ENCODE data around the gene SLC5A5. TPM values are rescaled to one million over a fixed set of nuclear protein-coding genes. Genes with fewer than 3 reads are reported as not detected.

The SLC5A5 gene
- total RNA-seq, 2 donors from 2014 or later: 1.2 TPM; not detected in 1

DNA sequence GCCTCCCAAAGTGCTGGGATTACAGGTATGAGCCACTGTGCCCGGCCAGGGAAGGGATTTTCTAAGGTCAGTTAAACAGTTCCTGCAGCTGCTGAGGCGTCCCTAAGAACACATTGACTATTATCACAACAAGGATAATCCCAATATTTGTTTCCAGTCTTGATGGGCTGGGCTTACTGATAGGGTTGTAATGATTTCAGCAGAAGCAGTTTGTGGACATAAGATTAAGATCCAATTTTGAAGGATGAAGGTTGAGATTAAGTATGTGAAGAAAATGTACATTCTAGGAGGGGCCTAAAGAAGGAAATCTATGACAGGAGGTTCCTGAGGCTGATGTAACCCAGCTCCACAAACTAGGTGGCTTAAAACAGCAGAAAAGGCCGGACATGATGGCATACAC is 50.4 kb downstream of the SLC5A5 start:
- Histone ChIP-seq H3K27ac (no peak overlapping the region), H3K9me3 (no peaks in the 10 kb centered on the region), H3K4me3 (no peak overlapping the region), H3K36me3 (no peaks in the 10 kb centered on the region), H3K27me3 (replicated peaks; ENCODE audit: insufficient read depth) (no peaks in the 10 kb centered on the region), H3K4me1 (replicated peaks) (no peaks in the 10 kb centered on the region)
- WGBS: 60% methylated on average over 3 of the region's 3 CpGs
- intact Hi-C loops (cut with DNase I): no loop called here
- TF ChIP-seq POLR2A (IDR thresholded peaks at IDR 0.05): no peak
- TF ChIP-seq, protein P1, sequence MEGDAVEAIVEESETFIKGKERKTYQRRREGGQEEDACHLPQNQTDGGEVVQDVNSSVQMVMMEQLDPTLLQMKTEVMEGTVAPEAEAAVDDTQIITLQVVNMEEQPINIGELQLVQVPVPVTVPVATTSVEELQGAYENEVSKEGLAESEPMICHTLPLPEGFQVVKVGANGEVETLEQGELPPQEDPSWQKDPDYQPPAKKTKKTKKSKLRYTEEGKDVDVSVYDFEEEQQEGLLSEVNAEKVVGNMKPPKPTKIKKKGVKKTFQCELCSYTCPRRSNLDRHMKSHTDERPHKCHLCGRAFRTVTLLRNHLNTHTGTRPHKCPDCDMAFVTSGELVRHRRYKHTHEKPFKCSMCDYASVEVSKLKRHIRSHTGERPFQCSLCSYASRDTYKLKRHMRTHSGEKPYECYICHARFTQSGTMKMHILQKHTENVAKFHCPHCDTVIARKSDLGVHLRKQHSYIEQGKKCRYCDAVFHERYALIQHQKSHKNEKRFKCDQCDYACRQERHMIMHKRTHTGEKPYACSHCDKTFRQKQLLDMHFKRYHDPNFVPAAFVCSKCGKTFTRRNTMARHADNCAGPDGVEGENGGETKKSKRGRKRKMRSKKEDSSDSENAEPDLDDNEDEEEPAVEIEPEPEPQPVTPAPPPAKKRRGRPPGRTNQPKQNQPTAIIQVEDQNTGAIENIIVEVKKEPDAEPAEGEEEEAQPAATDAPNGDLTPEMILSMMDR (IDR thresholded peaks at IDR 0.05): no peak
- TF ChIP-seq POLR2AphosphoS5 (IDR thresholded peaks at IDR 0.05): no peak
- DNase-seq (ENCODE audit: low spot score): no peak

DNA sequence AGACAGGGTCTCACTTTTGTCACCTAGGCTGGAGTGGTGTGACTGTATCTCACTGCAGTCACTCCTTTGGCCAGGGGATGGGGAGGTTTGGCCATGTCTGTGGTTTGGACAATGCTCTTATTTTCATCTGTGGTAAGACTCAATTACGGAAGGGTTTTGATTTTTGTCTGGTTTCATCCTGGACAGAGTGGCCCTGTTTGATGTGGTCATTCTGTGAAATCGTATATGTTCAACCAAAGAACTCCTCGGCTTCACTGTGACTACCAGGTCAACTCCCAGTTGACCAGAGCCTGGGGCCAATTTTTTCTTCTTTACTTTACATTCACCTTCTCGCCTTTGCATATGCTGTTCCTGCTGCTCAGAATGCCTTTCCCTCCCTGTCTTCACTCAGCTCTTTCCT is 54.3 kb downstream of the SLC5A5 start:
- Histone ChIP-seq H3K36me3 (no peaks in the 10 kb centered on the region), H3K4me1 (replicated peaks) (no peaks in the 10 kb centered on the region), H3K27ac (no peak overlapping the region), H3K9me3 (no peaks in the 10 kb centered on the region), H3K27me3 (replicated peaks; ENCODE audit: insufficient read depth) (no peaks in the 10 kb centered on the region), H3K4me3 (no peak overlapping the region)
- TF ChIP-seq POLR2A (IDR thresholded peaks at IDR 0.05): no peak
- TF ChIP-seq POLR2AphosphoS5 (IDR thresholded peaks at IDR 0.05): no peak
- TF ChIP-seq, protein P1 (IDR thresholded peaks at IDR 0.05): no peak
- 71% methylated on average over 4 of the region's 4 CpGs for WGBS
- intact Hi-C loops (cut with DNase I): no loop called here
- DNase-seq (ENCODE audit: low spot score): no peak

DNA sequence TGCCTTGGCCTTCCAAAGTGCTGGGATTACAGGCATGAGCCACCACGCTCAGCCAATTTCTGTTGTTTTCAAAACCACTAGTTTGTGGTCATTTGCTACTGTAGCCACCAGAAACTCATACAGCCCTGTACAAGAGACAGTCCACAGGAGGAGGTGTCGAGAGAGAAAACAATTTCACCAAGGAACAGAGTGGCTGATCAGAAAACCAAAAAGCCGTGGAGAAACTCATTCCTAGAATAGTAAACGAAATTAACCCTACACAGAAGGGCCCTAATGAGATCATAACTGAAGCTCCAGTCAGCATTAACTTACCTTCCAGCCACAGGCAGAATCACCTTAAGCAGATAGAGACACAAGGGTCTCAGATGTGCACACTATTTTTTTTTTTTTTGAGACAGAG is 57.3 kb downstream of the SLC5A5 start:
- no peaks in the 10 kb centered on the region for H3K27me3 ChIP-seq (replicated peaks; ENCODE audit: insufficient read depth)
- H3K9me3 ChIP-seq: no peaks in the 10 kb centered on the region
- no peaks in the 10 kb centered on the region for H3K36me3 ChIP-seq
- peaks cover 9% of the 10 kb centered on the region for H3K4me1 ChIP-seq (replicated peaks)
- intact Hi-C loops (cut with DNase I): no loop called here
- WGBS: 60% methylated on average over 4 of the region's 4 CpGs
- TF ChIP-seq, protein P1 (IDR thresholded peaks at IDR 0.05): no peak
- TF ChIP-seq POLR2A (IDR thresholded peaks at IDR 0.05) (no peak), POLR2AphosphoS5 (IDR thresholded peaks at IDR 0.05) (no peak)
- H3K4me3 ChIP-seq: no peak overlapping the region
- no peak for DNase-seq (ENCODE audit: low spot score)
- no peak overlapping the region for H3K27ac ChIP-seq

DNA sequence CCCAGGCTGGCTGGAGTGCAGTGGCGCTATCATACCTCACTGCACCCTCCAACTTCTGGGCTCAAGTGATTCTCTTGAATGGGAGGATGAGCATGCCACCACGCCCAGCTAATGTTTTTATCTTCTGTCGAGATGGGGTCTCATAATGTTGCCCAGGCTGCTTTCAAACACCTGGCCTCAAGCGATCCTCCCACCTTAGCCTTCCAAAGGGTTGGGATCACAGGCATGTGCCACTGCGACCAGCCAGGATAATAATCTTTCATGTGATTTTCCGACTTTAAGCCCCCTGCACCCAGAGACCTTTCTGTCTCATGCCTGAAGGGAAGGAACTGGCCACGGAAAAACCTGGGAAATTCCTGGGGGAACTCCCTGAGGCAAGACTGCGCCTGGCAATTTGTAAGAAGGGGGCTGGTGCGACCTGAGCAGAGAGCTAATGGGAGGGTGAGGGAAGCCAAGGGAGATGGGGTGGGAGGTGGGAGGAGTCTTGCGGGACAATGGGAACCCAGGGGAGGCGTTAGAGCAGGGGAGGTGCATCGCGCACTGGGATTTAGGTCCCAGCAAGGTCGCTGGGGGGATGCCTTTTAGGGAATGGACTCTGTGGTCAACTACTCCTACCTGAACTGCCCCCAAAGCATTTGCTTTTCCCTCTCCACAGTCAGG is 59.9 kb downstream of the SLC5A5 start:
- intact Hi-C loops (cut with DNase I): loop anchor here (2.0 kb wide), 1 partner anchor 73 kb away; the partner anchor contains the start of gene RPL18A

More for the DNA sequence above, 59.9 kb downstream of the SLC5A5 start:
- H3K9me3 ChIP-seq: no peaks in the 10 kb centered on the region
- WGBS: 20% methylated on average over 14 of the region's 14 CpGs
- no peaks in the 10 kb centered on the region for H3K36me3 ChIP-seq
- TF ChIP-seq, protein P1 (IDR thresholded peaks at IDR 0.05): no peak
- TF ChIP-seq POLR2A (IDR thresholded peaks at IDR 0.05): no peak
- TF ChIP-seq POLR2AphosphoS5 (IDR thresholded peaks at IDR 0.05): no peak
- no peaks in the 10 kb centered on the region for H3K27me3 ChIP-seq (replicated peaks; ENCODE audit: insufficient read depth)
- H3K4me1 ChIP-seq (replicated peaks): peaks cover 9% of the 10 kb centered on the region
- DNase-seq (ENCODE audit: low spot score): no peak
- no peak overlapping the region for H3K4me3 ChIP-seq
- H3K27ac ChIP-seq: no peak overlapping the region

Measured in prostate gland (tissue), 2 donors.